Measurements from ENCODE around the gene GRIP2.

DNA sequence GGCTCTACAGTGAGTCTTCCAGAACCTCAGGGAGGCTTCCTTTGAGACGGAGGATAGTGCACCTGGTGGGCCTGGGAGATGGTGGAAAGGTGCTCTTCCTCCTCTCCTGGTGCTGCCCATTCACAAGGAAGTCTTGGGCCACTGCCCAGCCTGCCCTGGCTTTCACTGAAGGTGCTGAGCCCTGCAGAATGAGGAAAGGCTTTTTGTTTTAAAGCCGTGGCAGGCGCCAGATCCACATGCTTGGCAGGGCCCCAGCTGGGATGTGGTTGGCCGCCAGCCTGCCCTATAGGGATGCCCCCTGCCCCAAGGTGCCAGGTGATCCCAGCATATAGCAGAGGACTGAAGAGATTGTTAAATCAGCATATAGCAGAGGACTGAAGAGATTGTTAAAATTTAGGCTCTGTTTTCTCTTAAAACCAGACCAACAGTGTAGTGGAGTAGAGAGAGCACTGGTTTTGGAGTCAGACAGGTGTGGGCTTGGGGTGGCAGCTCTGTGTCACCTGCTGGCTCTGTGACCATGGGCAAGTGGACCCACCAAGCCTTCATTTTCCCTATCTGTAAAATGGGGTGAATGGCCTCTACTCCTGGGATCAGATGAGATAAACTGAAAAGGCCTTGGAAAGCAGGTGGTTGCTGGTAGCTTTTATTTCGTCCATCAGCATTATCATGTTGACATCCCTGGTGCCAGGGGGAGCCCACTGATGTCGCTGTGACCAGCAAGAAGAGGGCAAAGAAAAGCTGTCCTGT lies 84.4 kb downstream of the GRIP2 start:
- TF ChIP-seq POLR2AphosphoS5 (IDR thresholded peaks at IDR 0.05; ENCODE audit: low read depth, low read length) (no peak), TAF1 (IDR thresholded peaks at IDR 0.05; ENCODE audit: borderline replicate concordance, insufficient read depth, low read length) (no peak), SIN3A (IDR thresholded peaks at IDR 0.05; ENCODE audit: borderline replicate concordance, insufficient read depth, low read length) (no peak)
- TF ChIP-seq, protein P1, sequence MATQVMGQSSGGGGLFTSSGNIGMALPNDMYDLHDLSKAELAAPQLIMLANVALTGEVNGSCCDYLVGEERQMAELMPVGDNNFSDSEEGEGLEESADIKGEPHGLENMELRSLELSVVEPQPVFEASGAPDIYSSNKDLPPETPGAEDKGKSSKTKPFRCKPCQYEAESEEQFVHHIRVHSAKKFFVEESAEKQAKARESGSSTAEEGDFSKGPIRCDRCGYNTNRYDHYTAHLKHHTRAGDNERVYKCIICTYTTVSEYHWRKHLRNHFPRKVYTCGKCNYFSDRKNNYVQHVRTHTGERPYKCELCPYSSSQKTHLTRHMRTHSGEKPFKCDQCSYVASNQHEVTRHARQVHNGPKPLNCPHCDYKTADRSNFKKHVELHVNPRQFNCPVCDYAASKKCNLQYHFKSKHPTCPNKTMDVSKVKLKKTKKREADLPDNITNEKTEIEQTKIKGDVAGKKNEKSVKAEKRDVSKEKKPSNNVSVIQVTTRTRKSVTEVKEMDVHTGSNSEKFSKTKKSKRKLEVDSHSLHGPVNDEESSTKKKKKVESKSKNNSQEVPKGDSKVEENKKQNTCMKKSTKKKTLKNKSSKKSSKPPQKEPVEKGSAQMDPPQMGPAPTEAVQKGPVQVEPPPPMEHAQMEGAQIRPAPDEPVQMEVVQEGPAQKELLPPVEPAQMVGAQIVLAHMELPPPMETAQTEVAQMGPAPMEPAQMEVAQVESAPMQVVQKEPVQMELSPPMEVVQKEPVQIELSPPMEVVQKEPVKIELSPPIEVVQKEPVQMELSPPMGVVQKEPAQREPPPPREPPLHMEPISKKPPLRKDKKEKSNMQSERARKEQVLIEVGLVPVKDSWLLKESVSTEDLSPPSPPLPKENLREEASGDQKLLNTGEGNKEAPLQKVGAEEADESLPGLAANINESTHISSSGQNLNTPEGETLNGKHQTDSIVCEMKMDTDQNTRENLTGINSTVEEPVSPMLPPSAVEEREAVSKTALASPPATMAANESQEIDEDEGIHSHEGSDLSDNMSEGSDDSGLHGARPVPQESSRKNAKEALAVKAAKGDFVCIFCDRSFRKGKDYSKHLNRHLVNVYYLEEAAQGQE (IDR thresholded peaks at IDR 0.05; ENCODE audit: insufficient read depth in 1 of 2, low read depth in 2 of 2, low read length in 2 of 2) = no peak

Data from PFSK-1 (cell line).